HEK293 (cell line): ENCODE measurements around the gene GLMP.

Source experiments
- INSM2 ChIP-seq: fragments of 450-650 bp; formaldehyde crosslinking; IDR thresholded peaks from 2 replicates; pipeline ENCODE4 v1.5.1; 2016; ENCODE audit warnings: missing biosample characterization, missing genetic modification characterization
- KLF17 ChIP-seq: fragments of 450-650 bp; formaldehyde crosslinking; IDR thresholded peaks from 2 replicates; pipeline ENCODE4 v1.5.1; 2016; ENCODE audit warnings: missing biosample characterization, missing genetic modification characterization
- KLF9 ChIP-seq: fragments of 450-650 bp; formaldehyde crosslinking; IDR thresholded peaks from 2 replicates; pipeline ENCODE4 v1.5.1; 2016; ENCODE audit warnings: missing biosample characterization, missing genetic modification characterization, low read depth
- MEIS1 ChIP-seq: sonication (generic); formaldehyde crosslinking; IDR thresholded peaks from 2 replicates; pipeline ENCODE4 v1.8.1; 2022; ENCODE audit warnings: missing genetic modification reagents, mild to moderate bottlenecking, borderline replicate concordance
- MZF1 ChIP-seq: fragments of 450-650 bp; formaldehyde crosslinking; IDR thresholded peaks from 2 replicates; pipeline ENCODE4 v1.5.1; 2017; ENCODE audit warnings: missing biosample characterization, missing genetic modification characterization, borderline replicate concordance
- PRDM1 ChIP-seq: fragments of 450-650 bp; formaldehyde crosslinking; IDR thresholded peaks from 2 replicates; pipeline ENCODE4; 2016; ENCODE audit warnings: missing biosample characterization, missing genetic modification characterization
- RBAK ChIP-seq: fragments of 450-650 bp; formaldehyde crosslinking; IDR thresholded peaks from 2 replicates; pipeline ENCODE4 v1.5.1; 2016; ENCODE audit warnings: missing biosample characterization, missing genetic modification characterization
- SALL2 ChIP-seq: fragments of 450-650 bp; formaldehyde crosslinking; IDR thresholded peaks from 2 replicates; pipeline ENCODE4 v1.5.0; 2017; ENCODE audit warnings: missing biosample characterization, mild to moderate bottlenecking, missing genetic modification characterization, borderline replicate concordance
- SCRT2 ChIP-seq: fragments of 450-650 bp; formaldehyde crosslinking; IDR thresholded peaks from 2 replicates; pipeline ENCODE4 v1.5.1; 2016; ENCODE audit warnings: missing biosample characterization, missing genetic modification characterization
- ZBTB1 ChIP-seq: fragments of 450-650 bp; formaldehyde crosslinking; IDR thresholded peaks from 2 replicates; pipeline ENCODE4 v1.5.1; 2016; ENCODE audit warnings: missing biosample characterization, missing genetic modification characterization
- ZBTB21 ChIP-seq: fragments of 450-650 bp; formaldehyde crosslinking; IDR thresholded peaks from 2 replicates; pipeline ENCODE4 v1.5.1; 2017; ENCODE audit warnings: missing biosample characterization, missing genetic modification characterization
- ZBTB44 ChIP-seq: fragments of 450-650 bp; IDR thresholded peaks from 2 replicates; pipeline ENCODE4 v1.5.1; 2018; ENCODE audit warnings: missing biosample characterization, mild to moderate bottlenecking, missing genetic modification characterization
- ZFP37 ChIP-seq: fragments of 450-650 bp; formaldehyde crosslinking; IDR thresholded peaks from 2 replicates; pipeline ENCODE4 v1.5.1; 2016; ENCODE audit warnings: missing biosample characterization, missing genetic modification characterization
- ZNF138 ChIP-seq: fragments of 450-650 bp; formaldehyde crosslinking; IDR thresholded peaks from 2 replicates; pipeline ENCODE4 v1.5.1; 2016; ENCODE audit warnings: missing biosample characterization, missing genetic modification characterization, borderline replicate concordance
- ZNF140 ChIP-seq: fragments of 450-650 bp; formaldehyde crosslinking; IDR thresholded peaks from 2 replicates; pipeline ENCODE4 v1.5.1; 2016; ENCODE audit warnings: missing biosample characterization, missing genetic modification characterization
- ZNF157 ChIP-seq: fragments of 450-650 bp; formaldehyde crosslinking; IDR thresholded peaks from 2 replicates; pipeline ENCODE4 v1.5.1; 2016; ENCODE audit warnings: missing biosample characterization, missing genetic modification characterization
- ZNF184 ChIP-seq: fragments of 450-650 bp; IDR thresholded peaks from 2 replicates; pipeline ENCODE4 v1.5.1; 2018; ENCODE audit warnings: missing biosample characterization, mild to moderate bottlenecking, missing genetic modification characterization
- ZNF214 ChIP-seq: fragments of 450-650 bp; formaldehyde crosslinking; IDR thresholded peaks from 2 replicates; pipeline ENCODE4 v1.5.1; 2017; ENCODE audit warnings: missing biosample characterization, mild to moderate bottlenecking, missing genetic modification characterization, borderline replicate concordance
- ZNF311 ChIP-seq: fragments of 450-650 bp; formaldehyde crosslinking; IDR thresholded peaks from 2 replicates; pipeline ENCODE4 v1.5.1; 2017; ENCODE audit warnings: missing biosample characterization, missing genetic modification characterization, borderline replicate concordance
- ZNF362 ChIP-seq: fragments of 450-650 bp; formaldehyde crosslinking; IDR thresholded peaks from 2 replicates; pipeline ENCODE4 v1.5.1; 2016; ENCODE audit warnings: missing biosample characterization, missing genetic modification characterization
- ZNF366 ChIP-seq: fragments of 450-650 bp; formaldehyde crosslinking; conservative IDR thresholded peaks from 2 replicates; pipeline ENCODE4 v1.5.1; 2016; ENCODE audit warnings: missing biosample characterization, missing genetic modification characterization
- ZNF433 ChIP-seq: fragments of 450-650 bp; formaldehyde crosslinking; IDR thresholded peaks from 2 replicates; pipeline ENCODE4 v1.5.1; 2016; ENCODE audit warnings: missing biosample characterization, missing genetic modification characterization, low read depth
- ZNF449 ChIP-seq: fragments of 450-650 bp; formaldehyde crosslinking; IDR thresholded peaks from 2 replicates; pipeline ENCODE4 v1.5.1; 2017; ENCODE audit warnings: missing biosample characterization, mild to moderate bottlenecking, missing genetic modification characterization, moderate library complexity
- ZNF488 ChIP-seq: fragments of 450-650 bp; formaldehyde crosslinking; IDR thresholded peaks from 2 replicates; pipeline ENCODE4 v1.5.1; 2016; ENCODE audit warnings: missing biosample characterization, missing genetic modification characterization
- ZNF513 ChIP-seq: fragments of 450-650 bp; IDR thresholded peaks from 2 replicates; pipeline ENCODE4 v1.5.1; 2018; ENCODE audit warnings: missing biosample characterization, missing genetic modification characterization
- ZNF529 ChIP-seq: fragments of 450-650 bp; formaldehyde crosslinking; IDR thresholded peaks from 2 replicates; pipeline ENCODE4 v1.5.1; 2017; ENCODE audit warnings: missing genetic modification characterization, missing biosample characterization; ENCODE audit not compliant: insufficient replicate concordance
- ZNF555 ChIP-seq: fragments of 450-650 bp; formaldehyde crosslinking; conservative IDR thresholded peaks from 2 replicates; pipeline ENCODE4 v1.5.1; 2017; ENCODE audit warnings: missing biosample characterization, mild to moderate bottlenecking, missing genetic modification characterization, inconsistent platforms
- ZNF76 ChIP-seq: fragments of 450-650 bp; formaldehyde crosslinking; IDR thresholded peaks from 2 replicates; pipeline ENCODE4; 2016; ENCODE audit warnings: low read depth, missing biosample characterization, missing genetic modification characterization, borderline replicate concordance
- ZNF830 ChIP-seq: fragments of 450-650 bp; IDR thresholded peaks from 2 replicates; pipeline ENCODE4 v1.5.0; 2018; ENCODE audit warnings: missing biosample characterization, missing genetic modification characterization, low read depth, mild to moderate bottlenecking, moderate library complexity

The GLMP gene

GRCh38 chr1:156338180-156338976 is 42.9 kb upstream of the GLMP start, which contains the start of the genes CCT3 and TSACC (continued):
- TF ChIP-seq ZNF449 (tag by site-specific recombination) (no peak), ZNF513 (tag by site-specific recombination) (no peak), ZNF362 (tag by site-specific recombination) (no peak), ZNF830 (tag by site-specific recombination) (no peak), ZNF76 (tag by site-specific recombination) (peak; percentile 97), INSM2 (tag by site-specific recombination) (no peak), ZNF157 (no peak), MZF1 (tag by site-specific recombination) (no peak), ZBTB21 (tag by site-specific recombination) (no peak), ZNF433 (tag by site-specific recombination) (no peak), MEIS1 (no peak), ZNF488 (tag by site-specific recombination) (no peak), SALL2 (tag by site-specific recombination) (no peak), ZNF366 (peak; percentile 96), KLF17 (tag by site-specific recombination) (no peak), ZNF140 (tag by site-specific recombination) (no peak), KLF9 (no peak), RBAK (no peak), ZBTB1 (tag by site-specific recombination) (no peak), ZNF138 (tag by site-specific recombination) (no peak), ZBTB44 (tag by site-specific recombination) (no peak), ZNF555 (tag by site-specific recombination) (no peak), SCRT2 (peak; percentile 100), ZFP37 (tag by site-specific recombination) (0 out of 2 replicates have a peak, but pooled peaks have one; percentile 53), ZNF529 (tag by site-specific recombination) (no peak), ZNF311 (tag by site-specific recombination) (no peak), PRDM1 (tag by site-specific recombination) (no peak), ZNF184 (tag by site-specific recombination) (no peak), ZNF214 (tag by site-specific recombination) (no peak)
